Vagina (tissue), 2 donors: Measurements from ENCODE around the gene GATAD2B. TPM values are rescaled to one million over a fixed set of nuclear protein-coding genes. Genes with fewer than 3 reads are reported as not detected.

Experiments used
- DNase-seq, 2 donors: peaks; one replicate each; pipeline ENCODE4 v3.0.0-alpha.2; 2017; ENCODE audit errors: extremely low spot score in 2 of 2
- H3K27ac ChIP-seq: fragments of 200-600 bp; sonication (generic); one replicate; pipeline ENCODE4 v1.5.1; 2019
- H3K27me3 ChIP-seq: fragments of 200-600 bp; sonication (generic); one replicate; pipeline ENCODE4 v1.5.1; 2019
- H3K36me3 ChIP-seq, 2 donors: fragments of 200-600 bp; sonication (generic); one replicate each; pipeline ENCODE4 v1.5.1; 2017 to 2019
- H3K4me1 ChIP-seq: fragments of 200-600 bp; sonication (generic); one replicate; pipeline ENCODE4 v1.5.1; 2019
- H3K4me3 ChIP-seq, 2 donors: fragments of 200-600 bp; sonication (generic); 1 replicate in 1 of 2; 2 replicates in 1 of 2; pipeline ENCODE4 v1.5.1; 2016 to 2019
- H3K9me3 ChIP-seq: fragments of 200-600 bp; sonication (generic); one replicate; pipeline ENCODE4 v1.5.1; 2019
- CTCF ChIP-seq, 3 experiments: fragments of 450-650 bp in 2 of 3; fragments of 200-600 bp in 1 of 3; sonication (generic) in 1 of 3; IDR thresholded peaks; one replicate each; pipeline ENCODE4 v1.5.1; 2017 to 2019; ENCODE audit warnings: antibody characterized with exemption in 3 of 3, mild to moderate bottlenecking in 2 of 3, moderate library complexity in 2 of 3
- POLR2A ChIP-seq, 2 donors: fragments of 450-650 bp; IDR thresholded peaks; one replicate each; pipeline ENCODE4 v1.6.1; 2017; ENCODE audit warnings: antibody characterized with exemption in 2 of 2, mild to moderate bottlenecking in 2 of 2, moderate library complexity in 2 of 2
- POLR2AphosphoS5 ChIP-seq, 2 donors: sonication (generic); formaldehyde crosslinking; IDR thresholded peaks; one replicate each; pipeline ENCODE4 v1.9.0; 2017; ENCODE audit warnings: antibody characterized with exemption in 2 of 2, mild to moderate bottlenecking in 2 of 2, low read depth in 1 of 2; ENCODE audit not compliant: insufficient read depth in 1 of 2
- intact Hi-C: fragments of 100-400 bp; cut with DNase I; formaldehyde crosslinking; loops from one replicate; pipeline ENCODE4 v1.15.1; 2023
- total RNA-seq: library from RNA; depleted of rRNA; stranded (reverse); fragments of >200 nt; gene quantifications from one replicate; pipeline ENCODE4 v1.2.3, GENCODE V29; 2016

GATAD2B gene
- total RNA-seq, 1 donor from 2014 or later = 24.1 TPM

GRCh38 chr1:153780551-153780950, 142.2 kb downstream of the GATAD2B start:
- Histone ChIP-seq H3K27me3 (no peaks in the 10 kb centered on the region), H3K36me3 (peaks cover 0 to 7% of the 10 kb centered on the region in 2 donors), H3K4me1 (peaks cover 49% of the 10 kb centered on the region), H3K4me3 (no peak overlapping the region), H3K9me3 (no peaks in the 10 kb centered on the region), H3K27ac (no peak overlapping the region)
- TF ChIP-seq POLR2A (IDR thresholded peaks at IDR 0.05) (no peak), POLR2AphosphoS5 (IDR thresholded peaks at IDR 0.05; ENCODE audit: insufficient read depth in 1 of 2, low read depth in 1 of 2) (no peak), CTCF (IDR thresholded peaks at IDR 0.05) (no peak)
- DNase-seq = no peak
- intact Hi-C loops = no loop called here

GRCh38 chr1:153779781-153780541, 142.8 kb downstream of the GATAD2B start:
- intact Hi-C loops = no loop called here
- no peaks in the 10 kb centered on the region for H3K27me3 ChIP-seq
- no peaks in the 10 kb centered on the region for H3K9me3 ChIP-seq
- no peak for DNase-seq
- TF ChIP-seq CTCF (IDR thresholded peaks at IDR 0.05) = no peak
- peaks cover 51% of the 10 kb centered on the region for H3K4me1 ChIP-seq
- H3K36me3 ChIP-seq = peaks cover 0 to 7% of the 10 kb centered on the region in 2 donors
- no peak overlapping the region for H3K4me3 ChIP-seq
- no peak overlapping the region for H3K27ac ChIP-seq

- no peaks in the 10 kb centered on the region for H3K9me3 ChIP-seq
- no peak for TF ChIP-seq POLR2A (IDR thresholded peaks at IDR 0.05)
- H3K4me1 ChIP-seq = peaks cover 58% of the 10 kb centered on the region
- no peak overlapping the region for H3K4me3 ChIP-seq
- no peak for DNase-seq
- intact Hi-C loops = no loop called here
- no peak overlapping the region for H3K27ac ChIP-seq
- no peaks in the 10 kb centered on the region for H3K27me3 ChIP-seq
- H3K36me3 ChIP-seq = peaks cover 0 to 7% of the 10 kb centered on the region in 2 donors
These were observed 143.8 kb downstream of the GATAD2B start for GRCh38 chr1:153778824-153779519.

GRCh38 chr1:153778051-153778823, 144.5 kb downstream of the GATAD2B start:
- H3K27ac ChIP-seq = no peak overlapping the region
- peaks cover 0 to 7% of the 10 kb centered on the region in 2 donors for H3K36me3 ChIP-seq
- H3K4me3 ChIP-seq = no peak overlapping the region
- no peak for TF ChIP-seq POLR2AphosphoS5 (IDR thresholded peaks at IDR 0.05; ENCODE audit: insufficient read depth in 1 of 2, low read depth in 1 of 2)
- no peak for TF ChIP-seq CTCF (IDR thresholded peaks at IDR 0.05)
- no peak for TF ChIP-seq POLR2A (IDR thresholded peaks at IDR 0.05)
- no peak for DNase-seq
- intact Hi-C loops = no loop called here
- no peaks in the 10 kb centered on the region for H3K27me3 ChIP-seq
- H3K4me1 ChIP-seq = peaks cover 61% of the 10 kb centered on the region
- H3K9me3 ChIP-seq = no peaks in the 10 kb centered on the region

- Histone ChIP-seq H3K27me3 (no peaks in the 10 kb centered on the region), H3K27ac (no peak overlapping the region), H3K36me3 (peaks cover 0 to 10% of the 10 kb centered on the region in 2 donors), H3K9me3 (no peaks in the 10 kb centered on the region), H3K4me1 (peaks cover 56% of the 10 kb centered on the region), H3K4me3 (no peak overlapping the region)
- peak in 1 of 2 donors; percentile 15 for TF ChIP-seq POLR2AphosphoS5 (IDR thresholded peaks at IDR 0.05; ENCODE audit: insufficient read depth in 1 of 2, low read depth in 1 of 2)
- TF ChIP-seq POLR2A (IDR thresholded peaks at IDR 0.05) = no peak
- TF ChIP-seq CTCF (IDR thresholded peaks at IDR 0.05) = no peak
- no peak for DNase-seq
- intact Hi-C loops = no loop called here
These were observed 145.1 kb downstream of the GATAD2B start for GRCh38 chr1:153777648-153778047.
